IPS DF 6.9 (cell line): ENCODE data around the gene CLEC18C.
"Not testable (repeated sequence)": the region's sequence is repeated elsewhere in the genome, so short reads cannot be mapped to it uniquely, and the experiment has no call there.

Experiments
- DNase-seq: peaks from one replicate; pipeline ENCODE4 v3.0.0-alpha.2; 2013; ENCODE audit warnings: low read depth, low spot score
- H3K27ac ChIP-seq: one replicate; pipeline ENCODE4 v1.5.1; 2013; ENCODE audit warnings: low read length, control low read depth
- H3K27me3 ChIP-seq: 2 replicates; pipeline ENCODE4 v1.6.1; 2013; ENCODE audit warnings: mild to moderate bottlenecking, low read length; ENCODE audit not compliant: control insufficient read depth, insufficient read depth
- H3K36me3 ChIP-seq: 2 replicates; pipeline ENCODE4 v1.6.1; 2013; ENCODE audit warnings: low read length; ENCODE audit not compliant: control insufficient read depth, insufficient read depth
- H3K4me1 ChIP-seq: 2 replicates; pipeline ENCODE4 v1.6.1; 2013; ENCODE audit warnings: low read length; ENCODE audit not compliant: control insufficient read depth, insufficient read depth
- H3K4me3 ChIP-seq: 2 replicates; pipeline ENCODE4 v1.5.1; 2013; ENCODE audit warnings: mild to moderate bottlenecking, low read length
- H3K9me3 ChIP-seq: 2 replicates; pipeline ENCODE4 v1.6.1; 2013; ENCODE audit warnings: low read length, inconsistent platforms; ENCODE audit not compliant: control insufficient read depth, insufficient read depth
- WGBS: extraction: QIAGEN DNeasy Blood & Tissue Kit; methylation state at CpG from one replicate; pipeline ENCODE4 v1.1.7; 2013; ENCODE audit warnings: mixed read lengths, missing lambda C conversion rate; ENCODE audit not compliant: insufficient read length, insufficient coverage; 5-methylcytosine and 5-hydroxymethylcytosine counted together

Gene CLEC18C

DNA sequence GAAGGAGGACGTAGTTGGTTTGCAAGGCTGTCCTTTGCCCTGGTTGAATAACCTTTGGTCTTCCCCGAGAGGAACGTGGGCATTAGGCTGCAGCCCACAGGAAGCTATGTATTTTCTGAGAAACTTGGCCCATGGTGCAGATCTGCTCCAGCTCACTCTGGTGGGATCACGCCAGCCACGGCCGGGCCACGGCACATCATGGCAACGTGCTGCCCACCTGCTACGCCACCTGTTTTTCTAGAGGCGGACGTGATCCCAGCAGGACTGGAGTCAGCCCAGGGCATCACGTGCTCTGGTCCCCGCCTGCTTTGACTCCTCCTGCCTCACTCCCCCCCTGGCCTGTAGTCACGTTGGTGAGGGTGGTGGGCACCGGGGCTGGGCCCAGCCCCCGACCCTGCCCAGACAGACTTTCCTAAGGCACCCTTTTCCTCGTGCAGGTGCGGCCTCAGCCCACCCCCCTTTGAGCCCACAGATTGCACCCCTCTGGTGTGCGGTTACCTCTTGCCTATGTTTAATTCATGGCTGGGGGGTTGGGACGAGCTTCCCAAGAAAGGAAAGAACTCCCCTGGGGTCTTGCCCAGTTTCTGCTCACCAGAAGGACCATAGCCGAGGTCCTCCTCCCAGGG, at the start of gene CLEC18C:
Gene CLEC18C (plus strand): TSS at position 576 of the 626 bp plus-strand sequence. CDS start 492 bp downstream, outside the sequence.
- H3K27me3 ChIP-seq, H3K9me3 ChIP-seq, H3K4me3 ChIP-seq, H3K4me1 ChIP-seq, H3K36me3 ChIP-seq, H3K27ac ChIP-seq, DNase-seq: not testable (repeated sequence)
- no CpG with 5 or more reads among the region's 21 CpGs for WGBS

DNA sequence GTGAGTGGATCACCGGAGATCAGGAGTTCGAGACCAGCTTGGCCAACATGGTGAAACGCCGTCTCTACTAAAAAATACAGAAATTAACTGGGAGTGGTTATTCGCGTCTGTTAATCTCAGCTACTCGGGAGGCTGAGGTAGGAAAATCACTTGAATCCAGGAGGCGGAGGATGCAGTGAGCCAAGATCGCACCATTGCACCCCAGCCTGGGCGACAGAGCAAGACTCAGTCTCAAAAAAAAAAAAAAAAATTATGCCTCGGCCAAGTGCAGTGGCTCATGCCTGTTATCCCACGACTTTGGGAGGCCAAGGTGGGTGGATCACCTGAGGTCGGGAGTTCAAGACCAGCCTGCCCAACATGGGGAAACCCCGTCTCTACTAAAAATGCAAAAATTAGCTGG, 49.8 kb upstream of the CLEC18C start:
- WGBS: no CpG with 5 or more reads among the region's 14 CpGs
- not testable (repeated sequence) for H3K27me3 ChIP-seq, H3K27ac ChIP-seq, H3K4me3 ChIP-seq, DNase-seq, H3K9me3 ChIP-seq, H3K4me1 ChIP-seq, H3K36me3 ChIP-seq

DNA sequence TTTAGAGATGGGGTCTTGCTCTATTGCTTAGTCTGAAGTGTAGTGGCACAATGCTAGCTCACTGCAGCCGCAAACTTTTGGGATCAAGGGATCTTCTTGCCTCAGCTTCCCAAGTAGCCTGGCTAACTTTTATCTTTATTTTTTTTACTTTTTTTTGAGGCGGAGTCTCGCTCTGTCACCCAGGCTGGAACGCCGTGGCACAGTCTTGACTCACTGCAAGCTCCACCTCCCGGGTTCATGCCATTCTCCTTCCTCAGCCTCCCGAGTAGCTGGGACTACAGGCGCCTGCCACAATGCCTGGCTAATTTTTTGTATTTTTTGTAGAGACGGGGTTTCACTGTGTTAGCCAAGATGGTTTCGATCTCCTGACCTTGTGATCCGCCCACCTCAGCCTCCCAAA, 47.4 kb upstream of the CLEC18C start:
- WGBS: no CpG with 5 or more reads among the region's 11 CpGs
- not testable (repeated sequence) for H3K9me3 ChIP-seq, DNase-seq, H3K27me3 ChIP-seq, H3K27ac ChIP-seq, H3K4me3 ChIP-seq, H3K4me1 ChIP-seq
- peaks cover 11% of the 10 kb centered on the region; the same call in 1 of the 2 replicates for H3K36me3 ChIP-seq

DNA sequence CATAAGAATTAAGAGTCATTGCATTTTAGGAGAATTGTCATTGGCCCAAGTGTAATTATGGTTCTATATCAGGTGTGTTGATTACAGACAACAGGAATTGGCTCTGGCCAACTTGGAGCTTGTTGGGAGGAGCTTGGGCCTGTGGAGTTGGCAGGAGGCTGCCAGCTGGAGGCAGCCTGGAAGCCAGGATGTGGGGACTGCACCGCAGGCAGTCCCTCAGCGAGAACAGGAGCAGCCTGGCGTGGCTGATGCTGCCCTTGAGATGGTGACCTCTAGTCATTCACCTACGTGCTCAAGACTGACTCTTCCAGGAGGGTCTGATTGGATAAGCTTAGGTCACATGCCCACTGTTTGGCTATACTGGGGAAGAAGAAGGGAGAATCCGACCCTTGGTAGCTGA, 45.9 kb upstream of the CLEC18C start:
- not testable (repeated sequence) for H3K36me3 ChIP-seq, H3K9me3 ChIP-seq, H3K4me3 ChIP-seq, H3K27ac ChIP-seq, H3K4me1 ChIP-seq, H3K27me3 ChIP-seq, DNase-seq
- WGBS: no CpG with 5 or more reads among the region's 5 CpGs

DNA sequence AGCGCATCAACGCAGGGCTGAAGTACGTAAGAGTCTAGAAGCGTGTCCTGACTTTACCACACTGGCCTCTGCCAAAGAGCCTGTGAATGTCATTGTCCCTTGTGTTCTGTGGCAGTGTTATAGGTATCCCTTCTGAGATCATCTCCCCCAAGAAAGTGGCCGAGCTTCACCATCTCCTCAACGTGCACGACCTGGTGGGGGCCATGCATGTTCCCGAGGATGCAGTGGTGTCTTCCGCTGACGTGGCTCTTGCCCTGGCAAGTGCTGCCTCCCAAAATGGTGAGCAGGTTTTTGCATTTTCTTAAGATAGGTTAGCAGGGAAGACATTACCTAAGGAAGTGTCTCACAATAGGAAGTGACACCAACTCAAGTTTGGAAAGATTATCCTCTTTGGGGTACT, 44.7 kb upstream of the CLEC18C start:
- not testable (repeated sequence) for DNase-seq, H3K36me3 ChIP-seq

DNA sequence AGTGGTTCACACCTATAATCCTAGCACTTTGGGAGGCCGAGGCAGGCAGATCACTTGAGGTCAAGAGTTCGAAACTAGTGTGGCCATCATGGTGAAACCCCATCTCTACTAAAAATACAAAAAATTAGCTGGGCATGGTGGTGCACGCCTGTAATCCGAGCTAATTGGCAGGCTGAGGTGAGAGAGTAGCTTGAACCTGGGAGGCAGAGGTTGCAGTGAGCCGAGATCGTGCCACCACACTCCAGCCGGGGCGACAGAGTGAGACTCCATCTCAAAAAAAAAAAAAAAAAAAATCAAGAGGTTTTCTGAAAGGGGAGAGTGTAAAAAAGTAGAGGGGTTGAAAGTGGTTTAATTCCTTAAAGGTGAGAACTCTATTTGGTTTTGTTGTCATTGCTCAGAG, 37.8 kb upstream of the CLEC18C start:
- H3K27ac ChIP-seq, H3K36me3 ChIP-seq, H3K27me3 ChIP-seq, DNase-seq, H3K4me3 ChIP-seq, H3K4me1 ChIP-seq, H3K9me3 ChIP-seq: not testable (repeated sequence)
- WGBS: no CpG with 5 or more reads among the region's 8 CpGs

More for the DNA sequence above, 44.7 kb upstream of the CLEC18C start:
- H3K27me3 ChIP-seq, H3K4me1 ChIP-seq, H3K4me3 ChIP-seq, H3K9me3 ChIP-seq, H3K27ac ChIP-seq: not testable (repeated sequence)
- WGBS: no CpG with 5 or more reads among the region's 10 CpGs

DNA sequence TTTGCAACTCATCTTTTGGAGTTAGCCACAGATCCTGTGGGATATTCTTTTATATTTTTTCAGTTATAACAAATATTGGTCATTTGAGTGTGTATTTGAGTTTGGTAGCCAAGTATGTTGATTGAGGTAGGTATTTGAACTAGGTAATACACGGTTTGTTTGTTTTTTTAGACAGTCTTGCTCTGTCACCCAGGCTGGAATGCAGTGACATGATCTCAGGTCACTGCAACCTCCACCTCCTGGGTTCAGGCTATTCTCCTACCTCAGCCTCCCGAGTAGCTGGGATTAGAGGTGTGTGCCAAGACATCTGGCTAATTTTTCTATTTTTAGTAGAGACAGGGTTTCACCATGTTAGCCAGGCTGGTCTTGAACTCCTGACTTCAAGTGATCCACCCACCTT, 37.0 kb upstream of the CLEC18C start:
- not testable (repeated sequence) for H3K4me1 ChIP-seq, DNase-seq, H3K4me3 ChIP-seq, H3K27me3 ChIP-seq, H3K27ac ChIP-seq, H3K9me3 ChIP-seq, H3K36me3 ChIP-seq
- no CpG with 5 or more reads among the region's 2 CpGs for WGBS

DNA sequence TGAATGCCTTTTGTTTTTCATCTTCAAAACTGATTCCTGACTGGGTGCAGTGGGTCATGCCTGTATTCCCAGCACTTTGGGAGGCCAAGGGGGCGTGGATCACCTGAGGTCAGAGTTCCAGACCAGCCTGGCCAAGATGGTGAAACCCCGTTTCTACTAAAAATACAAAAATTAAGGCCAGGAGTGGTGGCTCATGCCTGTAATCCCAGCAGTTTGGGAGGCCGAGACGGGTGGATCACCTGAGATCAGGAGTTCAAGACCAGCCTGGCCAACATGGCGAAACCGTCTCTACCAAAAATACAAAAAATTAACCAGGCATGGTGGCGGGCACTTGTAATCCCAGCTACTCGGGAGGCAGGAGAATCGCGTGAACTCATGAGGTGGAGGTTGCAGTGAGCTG, 30.8 kb upstream of the CLEC18C start:
- H3K36me3 ChIP-seq, DNase-seq, H3K4me3 ChIP-seq, H3K27me3 ChIP-seq, H3K27ac ChIP-seq, H3K9me3 ChIP-seq, H3K4me1 ChIP-seq: not testable (repeated sequence)
- no CpG with 5 or more reads among the region's 10 CpGs for WGBS

DNA sequence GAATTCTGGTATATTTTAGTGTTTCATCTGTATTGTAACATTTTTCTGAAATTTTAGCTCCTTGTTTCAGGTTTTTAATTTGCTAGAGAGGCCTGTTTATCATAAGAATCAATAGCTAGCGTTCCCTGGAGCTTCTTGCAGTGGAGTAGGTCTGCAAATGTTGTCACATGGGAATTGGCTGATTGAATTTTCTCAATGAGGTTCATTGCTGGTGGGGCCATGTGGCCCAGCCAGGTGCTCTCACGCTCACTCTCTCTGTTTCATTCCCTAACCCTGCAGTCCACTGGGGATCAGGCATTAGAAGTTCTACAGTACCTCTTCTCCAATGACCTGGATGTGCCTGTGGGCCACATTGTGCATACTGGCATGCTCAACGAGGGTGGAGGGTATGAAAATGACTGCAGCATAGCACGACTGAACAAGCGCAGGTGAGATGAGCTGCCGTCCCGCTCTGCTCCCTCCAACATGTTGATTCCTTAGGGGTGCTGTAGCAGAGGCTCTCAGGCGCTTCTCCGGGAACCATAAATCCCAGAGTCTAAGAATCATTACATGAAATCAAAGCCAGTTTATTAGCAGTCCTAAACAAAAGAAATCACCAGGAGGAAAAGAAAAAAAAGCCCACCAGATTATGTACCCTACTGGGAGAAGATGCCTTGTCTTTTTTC, 30.2 kb upstream of the CLEC18C start:
- H3K36me3 ChIP-seq, H3K27me3 ChIP-seq, H3K9me3 ChIP-seq, DNase-seq, H3K27ac ChIP-seq, H3K4me1 ChIP-seq, H3K4me3 ChIP-seq: not testable (repeated sequence)
- no CpG with 5 or more reads among the region's 9 CpGs for WGBS

DNA sequence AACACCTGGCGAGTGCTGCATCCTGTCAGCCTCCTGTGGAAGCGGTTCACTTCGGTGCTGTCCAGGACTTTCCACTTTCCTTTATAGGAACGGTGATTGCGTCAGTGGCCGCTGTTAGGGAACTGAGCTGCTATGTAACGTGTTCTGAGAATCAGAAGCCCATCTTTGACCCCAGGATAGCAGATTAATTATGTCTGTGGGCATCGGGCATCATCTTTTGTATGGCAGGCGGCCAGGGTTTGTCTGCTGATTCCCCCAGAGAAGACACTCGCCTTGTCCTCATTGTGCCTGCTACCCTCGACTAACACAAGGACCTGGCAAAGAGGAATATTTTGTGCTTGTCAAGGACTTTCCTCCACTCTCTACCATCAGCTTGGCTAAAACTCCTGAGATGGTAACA, 25.7 kb upstream of the CLEC18C start:
- WGBS: no CpG with 5 or more reads among the region's 11 CpGs
- H3K36me3 ChIP-seq: peaks cover 12% of the 10 kb centered on the region; the same call in 1 of the 2 replicates

DNA sequence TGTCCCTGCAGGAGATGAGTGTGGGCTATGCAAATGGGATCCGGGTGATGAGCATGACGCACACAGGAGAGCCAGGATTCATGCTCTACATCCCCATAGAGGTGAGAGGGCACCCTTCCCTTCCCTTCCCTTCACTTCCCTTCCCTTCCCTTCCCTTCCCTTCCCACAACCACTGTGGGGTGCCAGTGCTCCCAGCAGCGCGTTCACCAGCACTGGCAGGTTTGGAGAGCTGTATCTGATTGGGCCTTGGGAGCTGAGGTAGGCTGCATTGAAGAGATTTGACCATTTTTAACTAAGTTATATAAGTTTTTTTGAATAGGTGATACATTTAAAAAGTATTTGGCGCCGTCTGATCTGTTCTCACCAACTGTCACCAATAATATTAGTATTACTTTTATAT, 25.1 kb upstream of the CLEC18C start:
- WGBS: no CpG with 5 or more reads among the region's 6 CpGs
- not testable (repeated sequence) for H3K4me3 ChIP-seq, H3K4me1 ChIP-seq, H3K9me3 ChIP-seq, DNase-seq, H3K27ac ChIP-seq, H3K27me3 ChIP-seq
- peaks cover 13% of the 10 kb centered on the region; the same call in 1 of the 2 replicates for H3K36me3 ChIP-seq

More for the DNA sequence above, 25.7 kb upstream of the CLEC18C start:
- H3K27me3 ChIP-seq, DNase-seq, H3K4me3 ChIP-seq, H3K4me1 ChIP-seq, H3K27ac ChIP-seq, H3K9me3 ChIP-seq: not testable (repeated sequence)
